Kasumi-1 (cell line): ENCODE data around the gene ERGIC2.
"Not testable (repeated sequence)": the region's sequence is repeated elsewhere in the genome, so short reads cannot be mapped to it uniquely, and the experiment has no call there.

Experiments
- DNase-seq, 2 experiments: peaks; one replicate each; lab custom pipeline; 2025; lab: John Stamatoyannopoulos, UW

The ERGIC2 gene

GRCh38 chr12:29299633-29300032, 81.3 kb downstream of the ERGIC2 start:
- peak in 1 of 2 experiments; percentile 14 for DNase-seq

- no peak for DNase-seq
Observed at GRCh38 chr12:29291226-29291625, 89.7 kb downstream of the ERGIC2 start.

DNA sequence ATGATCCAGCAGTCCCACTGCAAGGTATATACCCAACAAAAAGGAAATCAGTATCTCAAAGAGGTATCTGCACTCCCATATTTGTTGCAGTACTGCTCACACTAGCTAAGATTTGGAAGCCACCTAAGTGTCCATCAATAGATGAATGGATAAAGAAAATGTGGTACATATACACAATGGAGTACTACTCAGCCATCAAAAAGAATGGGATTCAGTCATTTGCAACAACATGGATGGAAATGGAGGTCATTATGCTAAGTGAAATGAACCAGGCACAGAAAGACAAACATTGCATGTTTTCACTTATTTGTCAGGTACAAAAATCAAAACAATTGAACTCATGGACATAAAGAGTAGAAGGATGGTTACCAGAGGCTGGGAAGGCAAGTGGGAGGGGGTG, 90.5 kb downstream of the ERGIC2 start:
- DNase-seq = not testable (repeated sequence)

GRCh38 chr12:29288031-29288430, 92.9 kb downstream of the ERGIC2 start:
- no peak for DNase-seq

DNA sequence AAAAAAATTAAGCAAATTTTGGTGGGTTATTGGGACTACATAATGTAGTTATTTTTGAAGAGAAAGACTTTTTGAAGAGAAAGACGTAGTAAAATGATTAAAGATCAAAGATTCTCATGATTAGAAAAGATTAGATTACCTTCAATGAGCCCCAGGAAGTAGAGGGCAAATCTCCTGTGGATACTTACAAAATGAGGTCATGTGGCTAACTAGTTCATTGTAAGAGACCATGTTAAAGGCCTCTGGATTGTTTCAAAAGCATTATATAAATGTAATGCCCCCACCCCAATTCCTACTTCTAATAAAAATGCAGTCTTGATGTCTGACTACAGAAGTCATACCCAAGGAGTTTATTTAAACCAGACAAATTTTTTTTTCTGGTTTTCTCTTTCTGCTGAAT, 93.3 kb downstream of the ERGIC2 start:
- no peak for DNase-seq
